ENCODE data around the gene SCN8A.

DNA sequence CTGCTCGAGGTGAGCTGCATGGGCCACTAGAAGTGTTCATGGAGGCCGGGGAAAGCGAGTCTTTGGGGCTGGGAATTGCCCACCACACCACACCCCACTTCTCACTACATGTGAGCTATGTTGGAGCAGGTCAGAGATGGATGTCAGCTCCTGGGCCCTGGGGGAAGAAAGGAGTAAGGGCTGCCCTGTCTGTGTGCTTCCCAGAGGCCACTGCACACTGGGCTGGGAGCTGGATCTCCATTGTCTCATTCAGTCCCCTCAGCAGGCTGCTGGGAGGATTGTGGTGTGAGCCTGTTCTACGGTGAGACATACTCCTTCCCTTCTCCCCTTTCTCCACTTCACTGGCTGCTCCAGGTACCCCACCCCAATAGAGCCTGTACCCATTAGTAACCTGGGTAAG lies 247.0 kb downstream of the SCN8A start:
- no peak for TF ChIP-seq CTCF (IDR thresholded peaks at IDR 0.05)
- no peak for TF ChIP-seq POLR2A (IDR thresholded peaks at IDR 0.05)
- TF ChIP-seq EP300 (IDR thresholded peaks at IDR 0.05) = no peak
- TF ChIP-seq POLR2AphosphoS5 (IDR thresholded peaks at IDR 0.05) = no peak
